ENCODE data around the gene KCNA2.

DNA sequence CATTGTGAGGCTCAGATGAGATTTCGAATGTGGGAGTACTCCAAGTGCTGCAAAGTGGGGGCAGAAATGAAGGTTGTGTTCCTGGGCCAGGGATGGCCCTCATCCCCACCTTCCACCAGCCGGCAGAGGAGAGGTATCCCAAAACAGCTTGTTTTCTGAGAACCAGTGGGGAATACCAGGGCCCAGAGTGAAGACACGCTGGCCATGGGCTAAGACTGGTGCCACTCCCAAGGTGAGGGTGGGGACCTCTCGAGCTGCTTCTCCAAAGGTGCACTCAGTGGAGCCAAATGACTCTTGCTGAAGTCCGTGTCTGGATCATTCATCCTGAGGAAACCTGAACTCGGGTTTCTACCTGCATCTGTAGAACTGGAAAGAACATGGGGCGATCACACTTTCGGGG, 22.1 kb downstream of the KCNA2 start:
- TF ChIP-seq, protein P1, sequence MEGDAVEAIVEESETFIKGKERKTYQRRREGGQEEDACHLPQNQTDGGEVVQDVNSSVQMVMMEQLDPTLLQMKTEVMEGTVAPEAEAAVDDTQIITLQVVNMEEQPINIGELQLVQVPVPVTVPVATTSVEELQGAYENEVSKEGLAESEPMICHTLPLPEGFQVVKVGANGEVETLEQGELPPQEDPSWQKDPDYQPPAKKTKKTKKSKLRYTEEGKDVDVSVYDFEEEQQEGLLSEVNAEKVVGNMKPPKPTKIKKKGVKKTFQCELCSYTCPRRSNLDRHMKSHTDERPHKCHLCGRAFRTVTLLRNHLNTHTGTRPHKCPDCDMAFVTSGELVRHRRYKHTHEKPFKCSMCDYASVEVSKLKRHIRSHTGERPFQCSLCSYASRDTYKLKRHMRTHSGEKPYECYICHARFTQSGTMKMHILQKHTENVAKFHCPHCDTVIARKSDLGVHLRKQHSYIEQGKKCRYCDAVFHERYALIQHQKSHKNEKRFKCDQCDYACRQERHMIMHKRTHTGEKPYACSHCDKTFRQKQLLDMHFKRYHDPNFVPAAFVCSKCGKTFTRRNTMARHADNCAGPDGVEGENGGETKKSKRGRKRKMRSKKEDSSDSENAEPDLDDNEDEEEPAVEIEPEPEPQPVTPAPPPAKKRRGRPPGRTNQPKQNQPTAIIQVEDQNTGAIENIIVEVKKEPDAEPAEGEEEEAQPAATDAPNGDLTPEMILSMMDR (conservative IDR thresholded peaks at IDR 0.05 in 1 of 2, IDR thresholded peaks at IDR 0.05 in 1 of 2; ENCODE audit: low read depth in 1 of 2, low read length in 2 of 2) = no peak
- TF ChIP-seq EZH2 (IDR thresholded peaks at IDR 0.05; ENCODE audit: low read length, missing control alignments) = no peak

Data from fibroblast of lung (primary cell).